ENCODE measurements around the gene AP3B2.
A peak's percentile ranks its signal among the peaks of the same experiment; 100 is the strongest.
"Not testable (repeated sequence)": the region's sequence is repeated elsewhere in the genome, so short reads cannot be mapped to it uniquely, and the experiment has no call there.

Gene AP3B2

DNA sequence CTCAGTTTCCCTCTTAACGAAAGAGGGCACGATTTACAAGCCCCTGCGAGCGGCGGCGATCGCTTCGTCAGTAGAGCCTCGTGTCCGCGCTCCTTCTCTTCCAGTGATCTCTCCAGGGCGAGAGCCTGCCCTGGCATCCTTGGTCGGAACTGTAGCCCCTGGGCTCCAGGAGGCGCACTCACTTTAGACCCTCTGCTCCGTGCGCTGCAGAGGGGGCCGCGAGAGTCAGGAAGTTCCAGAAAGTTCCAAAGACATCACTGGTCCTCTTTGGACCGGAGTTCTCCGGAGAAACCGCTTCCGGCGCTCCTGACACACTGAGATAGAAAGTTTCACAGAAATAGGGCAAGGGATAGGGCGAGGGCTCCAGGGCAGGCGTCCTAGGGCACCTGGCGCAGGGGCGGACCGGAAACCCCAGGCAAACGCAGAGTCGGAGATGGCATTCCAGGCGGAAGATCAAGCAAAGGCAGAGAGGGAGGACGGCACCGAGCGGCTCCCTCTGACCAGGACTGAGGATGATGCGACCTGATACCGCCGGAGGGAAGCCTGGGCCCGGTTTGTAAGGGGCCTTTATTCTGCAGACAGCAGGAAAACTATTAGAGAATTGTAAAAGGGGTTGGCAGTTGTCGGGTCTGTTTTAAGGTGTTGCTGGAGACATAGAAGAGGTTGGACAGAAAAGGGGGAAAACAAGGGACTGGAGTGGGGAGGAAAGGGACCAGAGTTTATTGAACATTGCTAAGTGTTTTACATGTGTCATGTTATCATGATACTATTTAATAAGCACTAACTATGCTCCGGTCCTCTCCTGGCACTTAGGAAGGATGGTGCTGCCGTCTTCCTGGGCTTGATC is 61.2 kb downstream of the AP3B2 start:
- no peak for DNase-seq

DNA sequence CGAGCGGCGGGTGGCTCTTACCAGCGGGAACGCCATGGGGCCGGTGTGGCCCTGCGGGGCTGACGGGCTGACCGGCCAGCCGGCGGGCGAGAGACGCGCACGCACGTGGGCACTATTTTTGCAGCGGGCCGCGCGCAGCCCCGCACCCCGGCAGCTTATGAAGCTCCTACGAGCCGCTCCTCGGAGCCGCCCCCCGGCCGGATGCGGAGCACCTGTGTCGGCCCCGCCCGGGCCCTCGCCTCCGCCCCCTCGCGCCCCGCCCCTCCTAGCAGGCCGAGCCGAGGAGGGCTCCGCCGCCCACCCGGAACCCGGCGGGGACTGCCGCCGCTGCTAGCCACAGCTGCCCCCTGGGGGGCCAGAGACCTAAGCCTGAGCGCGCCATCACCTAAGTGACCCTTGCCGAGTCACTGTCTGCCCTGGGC is 61.8 kb downstream of the AP3B2 start:
- no peak for DNase-seq

- DNase-seq, result peak; percentile 1
Measured at GRCh38 chr15:82647045-82647834, 62.4 kb downstream of the AP3B2 start, which contains the start of gene CPEB1. CPEB1 (minus strand) TSS chr15:82647363; CDS start chr15:82628459, 18,904 bp downstream.

DNA sequence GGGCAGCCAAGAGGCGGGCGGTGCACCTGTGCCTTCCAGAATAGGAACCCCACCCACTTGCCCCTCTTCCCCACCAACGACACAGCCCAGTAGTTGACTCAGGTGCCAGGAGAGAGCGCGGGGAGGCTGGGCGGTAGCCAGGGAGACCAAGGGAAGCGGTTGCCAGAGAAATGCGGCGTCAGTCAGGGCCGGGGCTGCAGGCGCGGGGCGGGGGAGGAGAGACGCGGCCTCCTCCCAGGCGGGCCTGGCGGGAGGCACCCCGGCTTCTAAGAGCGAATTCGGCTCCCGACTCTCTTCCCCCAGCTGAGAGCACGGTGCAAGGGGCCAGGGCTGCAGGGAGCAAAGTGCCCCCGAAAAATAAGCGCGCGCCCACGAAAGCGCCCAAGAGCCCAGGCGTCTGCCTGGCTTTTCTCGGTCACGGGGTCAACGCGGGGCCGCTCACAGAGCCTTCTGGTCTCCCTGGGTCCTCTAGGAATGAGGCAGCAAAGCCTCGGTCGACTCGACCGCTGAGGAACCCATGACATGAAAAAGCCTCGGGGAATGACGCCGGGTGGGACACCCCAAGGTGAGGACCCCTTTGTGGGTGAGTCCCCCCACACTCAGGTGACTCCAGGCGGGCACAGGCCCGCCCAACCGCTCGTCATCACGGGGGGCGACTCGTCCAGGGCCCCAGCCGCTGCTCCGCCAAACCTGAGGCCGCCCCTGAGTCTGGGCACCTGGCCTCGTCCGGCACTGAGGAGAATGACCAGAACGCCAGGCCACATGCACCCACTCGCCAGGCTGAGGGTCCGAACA is 63.2 kb downstream of the AP3B2 start:
- DNase-seq, result peak; percentile 62

DNA sequence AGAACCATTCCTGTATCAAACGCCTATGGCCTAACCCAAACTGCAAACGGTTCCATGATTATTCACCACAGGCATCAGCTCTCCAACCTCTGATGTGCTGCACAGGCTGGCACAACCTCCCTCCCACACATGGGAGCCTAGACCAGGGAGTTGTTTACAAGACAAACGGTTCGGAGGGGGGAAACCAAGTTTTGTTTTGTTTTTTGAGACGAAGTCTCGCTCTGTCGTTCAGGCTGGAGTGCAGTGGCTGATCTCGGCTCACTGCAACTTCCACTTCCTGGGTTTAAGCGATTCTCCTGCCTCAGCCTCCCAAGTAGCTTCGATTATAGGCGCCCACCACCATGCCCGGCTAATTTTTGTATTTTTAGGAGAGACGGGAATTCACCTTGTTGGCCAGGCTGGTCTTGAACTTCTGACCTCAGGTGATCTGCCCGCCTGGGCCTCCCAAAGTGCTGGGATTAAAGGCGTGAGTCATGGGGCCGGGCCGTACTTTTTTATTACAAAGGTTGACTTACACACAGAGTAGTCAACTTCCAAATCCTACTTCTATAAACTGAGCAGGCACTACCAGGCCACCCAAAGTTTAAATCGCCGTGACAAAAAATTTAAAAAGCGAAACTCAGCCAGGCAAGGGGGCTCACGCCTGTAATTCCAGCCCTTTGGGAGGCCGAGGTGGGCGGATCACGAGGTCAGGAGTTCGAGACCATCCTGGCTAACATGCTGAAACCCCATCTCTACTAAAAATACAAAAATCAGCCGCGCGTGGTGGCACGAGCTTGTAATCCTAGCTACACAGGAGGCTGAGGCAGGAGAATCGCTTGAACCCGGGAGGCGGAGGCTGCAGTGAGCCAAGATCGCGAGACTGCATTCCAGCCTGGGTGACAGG is 64.5 kb downstream of the AP3B2 start:
- DNase-seq, result not testable (repeated sequence)

DNA sequence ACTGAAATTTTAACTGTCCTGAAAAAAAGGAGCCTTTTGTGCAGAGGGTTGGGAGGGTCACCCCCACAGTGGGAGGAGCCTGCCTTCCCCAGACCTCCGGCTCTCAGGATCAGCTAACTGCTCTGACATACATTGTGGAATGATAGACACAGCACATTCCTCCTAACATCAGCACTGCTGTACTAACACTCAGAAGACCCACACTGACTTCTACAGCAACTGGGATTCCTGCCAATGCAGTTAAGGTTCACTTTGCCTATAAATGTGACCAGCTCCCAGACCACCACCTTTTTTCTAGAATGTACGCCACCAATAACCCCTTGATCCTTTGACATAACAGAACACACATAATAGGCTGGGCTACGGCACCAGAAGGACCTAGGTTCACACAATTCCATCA is 65.7 kb downstream of the AP3B2 start:
- DNase-seq, result no peak

- no peak for DNase-seq
Measured at GRCh38 chr15:82642656-82643055, 67.0 kb downstream of the AP3B2 start.

GRCh38 chr15:82641129-82641798 is 68.4 kb downstream of the AP3B2 start:
- DNase-seq, result no peak

- DNase-seq, result no peak
Measured at GRCh38 chr15:82640672-82641071, 69.0 kb downstream of the AP3B2 start.

DNA sequence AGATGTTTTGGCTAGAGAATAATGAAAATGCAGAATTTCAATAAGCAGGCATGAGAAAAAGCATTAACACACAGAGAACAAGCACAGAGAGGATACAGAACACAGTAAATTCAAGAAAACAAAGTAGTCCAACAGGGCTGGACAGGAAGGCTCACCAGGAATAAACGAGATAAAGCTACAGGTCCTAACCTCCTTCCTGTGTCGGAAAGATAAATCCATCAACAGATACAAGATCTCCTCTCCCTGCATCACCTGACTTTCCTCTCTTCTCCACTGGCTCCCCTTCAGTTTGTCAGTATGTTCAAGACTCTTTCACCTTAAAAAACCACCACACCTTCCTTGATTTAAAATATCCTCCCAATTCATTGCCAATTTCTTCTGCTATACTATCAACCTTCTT is 73.9 kb downstream of the AP3B2 start:
- no peak for DNase-seq

- DNase-seq, result no peak
Measured at GRCh38 chr15:82630033-82630432, 79.6 kb downstream of the AP3B2 start.

- no peak for DNase-seq
Measured at GRCh38 chr15:82625136-82625535, 84.5 kb downstream of the AP3B2 start.

DNA sequence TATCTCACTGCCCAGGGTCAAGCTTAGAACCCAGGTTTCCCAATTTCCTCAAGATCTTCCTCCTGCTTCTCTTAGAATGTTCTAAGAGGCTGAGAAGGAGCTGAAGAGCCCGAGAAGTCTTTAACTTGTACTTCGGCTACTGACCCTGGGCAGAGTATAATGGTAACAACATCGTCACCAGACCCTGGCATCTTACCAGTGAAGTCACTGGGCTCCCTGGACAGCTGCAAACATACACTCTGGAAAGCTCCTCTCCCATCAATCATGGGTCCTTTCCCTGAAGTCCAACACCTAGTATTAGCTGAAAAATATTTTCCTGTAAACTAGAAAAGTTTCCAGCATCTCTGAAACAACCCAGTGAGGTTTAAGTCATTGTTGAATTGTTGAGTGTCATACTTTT is 85.2 kb downstream of the AP3B2 start:
- DNase-seq, result no peak

DNA sequence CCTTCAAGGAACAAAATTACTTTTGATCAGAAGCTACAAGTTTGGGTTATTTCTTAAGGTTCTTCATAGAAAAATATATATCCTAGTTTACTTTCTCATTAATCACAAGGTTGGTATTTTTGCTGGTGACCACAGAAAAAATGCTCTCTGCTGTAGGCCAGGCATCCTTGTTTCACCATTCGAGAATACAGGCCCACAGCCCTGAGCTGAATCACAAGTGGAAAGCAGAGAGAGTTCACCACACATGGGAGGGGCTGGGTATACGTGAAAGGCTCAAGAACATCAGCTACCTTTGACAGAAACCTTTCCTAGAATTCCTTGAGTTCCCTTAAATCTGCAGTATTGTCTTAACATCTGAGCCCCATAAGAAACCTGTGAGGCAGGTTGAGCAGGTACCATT is 85.7 kb downstream of the AP3B2 start:
- DNase-seq, result no peak

- no peak for DNase-seq
Measured at GRCh38 chr15:82621970-82622369, 87.7 kb downstream of the AP3B2 start.

DNA sequence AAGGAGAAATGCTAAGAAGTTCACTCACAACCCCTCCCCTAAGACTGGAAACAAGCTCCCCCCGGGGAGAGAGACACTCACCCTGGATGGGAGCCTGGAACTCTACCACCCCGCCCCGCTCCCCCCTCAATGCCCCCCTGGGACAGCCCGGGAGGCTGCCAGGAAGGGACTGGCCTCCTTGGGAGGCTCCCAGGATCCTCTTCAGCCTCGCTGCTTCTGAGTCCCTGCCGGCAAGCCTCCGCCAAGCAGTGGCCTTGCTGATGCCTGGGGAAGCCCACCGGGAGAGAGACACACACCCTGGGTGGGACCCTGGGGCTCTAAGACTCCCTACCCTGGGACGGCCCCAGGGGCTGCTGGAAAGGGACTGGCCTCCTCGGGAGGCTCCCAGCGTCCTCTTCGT is 95.9 kb downstream of the AP3B2 start:
- no peak for DNase-seq

GRCh38 chr15:82611348-82611747 is 98.3 kb downstream of the AP3B2 start:
- DNase-seq, result no peak
